Caco-2 (cell line): ENCODE data around the gene MROH7. TPM values are rescaled to one million over a fixed set of nuclear protein-coding genes. Genes with fewer than 3 reads are reported as not detected.

Experiments used
- BruUV-seq: library from RNA; stranded (reverse); fragments of 400-500 nt; replicated peaks from 2 replicates; lab custom pipeline; 2021; lab: Mats Ljungman, UMichigan
- CTCF ChIA-PET: fragments of 300-600 bp; sonication (Branson Sonifier 250); formaldehyde crosslinking; loops from one replicate; lab custom pipeline; 2022; ENCODE audit warnings: antibody characterized with exemption; lab: Charles Lee
- POLR2A ChIA-PET: fragments of 300-600 bp; sonication (Branson Sonifier 250); formaldehyde crosslinking; loops from one replicate; lab custom pipeline; 2022; ENCODE audit warnings: antibody characterized with exemption; lab: Charles Lee
- DNase-seq, 2 experiments: peaks; one replicate each; pipeline versions ENCODE4 v3.0.0 to v3.0.0-alpha.2; 2020 to 2022
- H3K27me3 ChIP-seq: replicated peaks from 2 replicates; pipeline ENCODE4 v1.6.0; 2011; ENCODE audit warnings: low read length; ENCODE audit not compliant: control insufficient read depth, insufficient read depth
- H3K36me3 ChIP-seq: 2 replicates; pipeline ENCODE4 v1.5.1; 2011; ENCODE audit warnings: low read length; ENCODE audit not compliant: control insufficient read depth, insufficient read depth
- H3K4me1 ChIP-seq: fragments of 250-450 bp; sonication (Bioruptor Pico); 2 replicates; pipeline ENCODE4 v1.5.1; 2020; ENCODE audit warnings: mild to moderate bottlenecking
- H3K4me3 ChIP-seq: 2 replicates; pipeline ENCODE4 v1.5.1; 2011; ENCODE audit warnings: low read depth, mild to moderate bottlenecking, control low read depth, low read length
- H3K9me3 ChIP-seq: fragments of 250-450 bp; sonication (Bioruptor Pico); 2 replicates; pipeline ENCODE4 v1.5.1; 2020; ENCODE audit warnings: mild to moderate bottlenecking, moderate library complexity
- H3K27ac Mint-ChIP-seq: one replicate; pipeline ENCODE4 v1.8.0; 2022; ENCODE audit warnings: mixed read lengths; ENCODE audit not compliant: unreplicated experiment
- H3K27me3 Mint-ChIP-seq: one replicate; pipeline ENCODE4 v1.8.0; 2022; ENCODE audit warnings: mixed read lengths; ENCODE audit not compliant: insufficient read depth, unreplicated experiment
- H3K36me3 Mint-ChIP-seq: one replicate; pipeline ENCODE4 v1.8.0; 2022; ENCODE audit warnings: mild to moderate bottlenecking, mixed read lengths; ENCODE audit not compliant: insufficient read depth, unreplicated experiment
- H3K4me1 Mint-ChIP-seq: one replicate; pipeline ENCODE4 v1.8.0; 2022; ENCODE audit warnings: low read depth, mixed read lengths; ENCODE audit not compliant: unreplicated experiment
- H3K4me3 Mint-ChIP-seq: one replicate; pipeline ENCODE4 v1.8.0; 2022; ENCODE audit warnings: mild to moderate bottlenecking, moderate library complexity, mixed read lengths; ENCODE audit not compliant: unreplicated experiment
- H3K9me3 Mint-ChIP-seq: one replicate; pipeline ENCODE4 v1.8.0; 2022; ENCODE audit warnings: mixed read lengths; ENCODE audit not compliant: unreplicated experiment
- intact Hi-C: fragments of 100-400 bp; cut with micrococcal nuclease; formaldehyde crosslinking; loops from one replicate; pipeline ENCODE4 v1.10.0; 2022; ENCODE audit not compliant: unreplicated experiment
- total RNA-seq: library from RNA; stranded (reverse); gene quantifications from 2 replicates; pipeline ENCODE4 v1.2.3, GENCODE V29; 2022
- TF ChIP-seq, protein P1 (sequence below), 2 experiments: fragments of 200-600 bp in 1 of 2; IDR thresholded peaks; 1 replicate in 1 of 2; 2 replicates in 1 of 2; pipeline versions ENCODE4 v1.5.1 to v1.8.0; 2011 to 2022; ENCODE audit warnings: antibody characterized with exemption in 1 of 2, control low read depth in 1 of 2, inconsistent platforms in 1 of 2, low read depth in 1 of 2, low read length in 1 of 2, mild to moderate bottlenecking in 1 of 2, moderate library complexity in 1 of 2; ENCODE audit not compliant: insufficient read depth in 1 of 2, severe bottlenecking in 1 of 2, unreplicated experiment in 1 of 2

Gene MROH7
- total RNA-seq, 1 experiment from 2014 or later: not detected

GRCh38 chr1:54599211-54599823 is 42.3 kb upstream of the MROH7 start:
- H3K36me3 ChIP-seq: no peaks in the 10 kb centered on the region
- H3K9me3 Mint-ChIP-seq: no peaks in the 10 kb centered on the region
- H3K27me3 ChIP-seq: no peaks in the 10 kb centered on the region
- POLR2A ChIA-PET: no interaction called here
- no peaks in the 10 kb centered on the region for H3K36me3 Mint-ChIP-seq
- TF ChIP-seq, protein P1, sequence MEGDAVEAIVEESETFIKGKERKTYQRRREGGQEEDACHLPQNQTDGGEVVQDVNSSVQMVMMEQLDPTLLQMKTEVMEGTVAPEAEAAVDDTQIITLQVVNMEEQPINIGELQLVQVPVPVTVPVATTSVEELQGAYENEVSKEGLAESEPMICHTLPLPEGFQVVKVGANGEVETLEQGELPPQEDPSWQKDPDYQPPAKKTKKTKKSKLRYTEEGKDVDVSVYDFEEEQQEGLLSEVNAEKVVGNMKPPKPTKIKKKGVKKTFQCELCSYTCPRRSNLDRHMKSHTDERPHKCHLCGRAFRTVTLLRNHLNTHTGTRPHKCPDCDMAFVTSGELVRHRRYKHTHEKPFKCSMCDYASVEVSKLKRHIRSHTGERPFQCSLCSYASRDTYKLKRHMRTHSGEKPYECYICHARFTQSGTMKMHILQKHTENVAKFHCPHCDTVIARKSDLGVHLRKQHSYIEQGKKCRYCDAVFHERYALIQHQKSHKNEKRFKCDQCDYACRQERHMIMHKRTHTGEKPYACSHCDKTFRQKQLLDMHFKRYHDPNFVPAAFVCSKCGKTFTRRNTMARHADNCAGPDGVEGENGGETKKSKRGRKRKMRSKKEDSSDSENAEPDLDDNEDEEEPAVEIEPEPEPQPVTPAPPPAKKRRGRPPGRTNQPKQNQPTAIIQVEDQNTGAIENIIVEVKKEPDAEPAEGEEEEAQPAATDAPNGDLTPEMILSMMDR (IDR thresholded peaks at IDR 0.05; ENCODE audit: insufficient read depth in 1 of 2, low read depth in 1 of 2, low read length in 1 of 2, severe bottlenecking in 1 of 2, unreplicated experiment in 1 of 2): no peak
- H3K4me3 Mint-ChIP-seq: no peak overlapping the region
- no TSS peak for BruUV-seq
- no peaks in the 10 kb centered on the region for H3K27me3 Mint-ChIP-seq
- intact Hi-C loops: no loop called here
- no peak overlapping the region for H3K4me3 ChIP-seq
- H3K4me1 ChIP-seq: no peaks in the 10 kb centered on the region
- H3K27ac Mint-ChIP-seq: no peak overlapping the region
- DNase-seq: no peak
- H3K9me3 ChIP-seq: no peaks in the 10 kb centered on the region
- H3K4me1 Mint-ChIP-seq: no peaks in the 10 kb centered on the region
- CTCF ChIA-PET: no interaction called here

DNA sequence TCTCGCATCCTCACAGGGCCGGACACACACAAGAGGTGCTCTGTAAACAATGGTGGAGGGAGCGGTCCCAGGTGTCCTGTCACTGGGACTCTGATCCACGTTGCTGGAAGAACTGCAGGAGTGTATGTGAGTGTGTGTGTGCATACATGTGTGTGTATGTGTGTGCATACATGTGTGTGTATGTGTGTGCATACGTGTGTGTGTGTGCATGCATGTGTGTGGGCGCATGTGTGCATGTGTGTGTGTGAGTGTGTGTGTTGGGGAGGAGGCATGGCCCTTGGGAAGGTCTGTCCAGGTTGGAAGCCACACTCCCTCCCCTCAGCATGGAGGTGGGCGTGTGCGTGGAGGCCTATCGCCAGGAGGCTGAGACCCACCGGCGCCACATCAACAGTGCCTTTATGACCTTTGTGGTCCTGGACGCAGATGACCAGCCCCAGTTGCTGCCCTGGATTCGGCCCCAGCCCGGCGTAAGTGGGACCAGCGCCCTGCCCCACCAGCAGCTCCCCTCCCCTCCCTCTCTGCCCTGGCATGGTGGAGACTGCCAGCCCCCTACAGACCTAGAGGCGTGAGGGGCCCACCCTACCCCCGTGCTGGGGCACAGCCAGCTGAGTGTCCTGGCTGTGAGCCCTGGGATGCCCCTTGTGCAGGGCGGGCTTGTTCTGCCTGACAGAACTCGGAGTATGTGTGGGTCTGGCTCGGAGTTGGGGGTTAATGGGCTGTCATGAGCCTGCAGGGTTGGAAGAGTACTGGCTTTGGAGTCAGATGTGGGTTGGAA is 40.5 kb upstream of the MROH7 start:
- Histone ChIP-seq H3K36me3 (no peaks in the 10 kb centered on the region), H3K4me3 (no peak overlapping the region), H3K27me3 (no peaks in the 10 kb centered on the region), H3K4me1 (no peaks in the 10 kb centered on the region), H3K9me3 (no peaks in the 10 kb centered on the region)
- no peaks in the 10 kb centered on the region for H3K4me1 Mint-ChIP-seq
- intact Hi-C loops: no loop called here
- ChIA-PET POLR2A (no interaction called here), CTCF (no interaction called here)
- no TSS peak for BruUV-seq
- no peaks in the 10 kb centered on the region for H3K27me3 Mint-ChIP-seq
- DNase-seq: no peak
- H3K27ac Mint-ChIP-seq: no peak overlapping the region
- no peaks in the 10 kb centered on the region for H3K9me3 Mint-ChIP-seq
- TF ChIP-seq, protein P1 (IDR thresholded peaks at IDR 0.05; ENCODE audit: insufficient read depth in 1 of 2, low read depth in 1 of 2, low read length in 1 of 2, severe bottlenecking in 1 of 2, unreplicated experiment in 1 of 2): no peak
- H3K36me3 Mint-ChIP-seq: peaks cover 5% of the 10 kb centered on the region
- H3K4me3 Mint-ChIP-seq: no peak overlapping the region

- Histone ChIP-seq H3K9me3 (no peaks in the 10 kb centered on the region), H3K4me3 (no peak overlapping the region), H3K36me3 (no peaks in the 10 kb centered on the region), H3K4me1 (no peaks in the 10 kb centered on the region), H3K27me3 (no peaks in the 10 kb centered on the region)
- Mint-ChIP-seq H3K4me3 (no peak overlapping the region), H3K9me3 (no peaks in the 10 kb centered on the region), H3K4me1 (no peaks in the 10 kb centered on the region), H3K27ac (no peak overlapping the region), H3K36me3 (peaks cover 5% of the 10 kb centered on the region), H3K27me3 (no peaks in the 10 kb centered on the region)
- CTCF ChIA-PET: no interaction called here
- intact Hi-C loops: no loop called here
- TF ChIP-seq, protein P1 (IDR thresholded peaks at IDR 0.05; ENCODE audit: insufficient read depth in 1 of 2, low read depth in 1 of 2, low read length in 1 of 2, severe bottlenecking in 1 of 2, unreplicated experiment in 1 of 2): no peak
- BruUV-seq: no TSS peak
- POLR2A ChIA-PET: no interaction called here
- no peak for DNase-seq
These were observed 39.9 kb upstream of the MROH7 start for GRCh38 chr1:54601730-54602129.
